Dedifferentiated amniotic fluid mesenchymal stem cell (primary cell): ENCODE measurements around the gene CFAP52.
"Not testable (repeated sequence)": the region's sequence is repeated elsewhere in the genome, so short reads cannot be mapped to it uniquely, and the experiment has no call there.

Experiments
- DNase-seq: peaks from one replicate; pipeline ENCODE4 v3.0.0-alpha.2; 2016; ENCODE audit errors: extremely low spot score

CFAP52 gene

GRCh38 chr17:9645851-9646545 lies 69.6 kb downstream of the CFAP52 start:
- no peak for DNase-seq

- DNase-seq: no peak
Observed at GRCh38 chr17:9646546-9646885, 70.1 kb downstream of the CFAP52 start.

- no peak for DNase-seq
Observed at GRCh38 chr17:9647014-9647413, 70.6 kb downstream of the CFAP52 start.

- no peak for DNase-seq
Observed at GRCh38 chr17:9648521-9649110, 72.2 kb downstream of the CFAP52 start.

GRCh38 chr17:9658593-9659211 lies 82.3 kb downstream of the CFAP52 start:
- DNase-seq: no peak

GRCh38 chr17:9661027-9661426 lies 84.6 kb downstream of the CFAP52 start:
- no peak for DNase-seq

GRCh38 chr17:9663511-9663910 lies 87.1 kb downstream of the CFAP52 start:
- not testable (repeated sequence) for DNase-seq

GRCh38 chr17:9666461-9667050 lies 90.1 kb downstream of the CFAP52 start:
- DNase-seq: no peak

- no peak for DNase-seq
Observed at GRCh38 chr17:9668517-9668916, 92.1 kb downstream of the CFAP52 start.

GRCh38 chr17:9669551-9670008 lies 93.1 kb downstream of the CFAP52 start:
- DNase-seq: no peak

- DNase-seq: no peak
Observed at GRCh38 chr17:9670596-9670995, 94.2 kb downstream of the CFAP52 start.

GRCh38 chr17:9671559-9671958 lies 95.1 kb downstream of the CFAP52 start:
- DNase-seq: no peak

GRCh38 chr17:9672266-9672665 lies 95.8 kb downstream of the CFAP52 start:
- no peak for DNase-seq

GRCh38 chr17:9672691-9673090 lies 96.2 kb downstream of the CFAP52 start:
- DNase-seq: no peak

- no peak for DNase-seq
Observed at GRCh38 chr17:9676084-9676483, 99.6 kb downstream of the CFAP52 start.

GRCh38 chr17:9676820-9677310 lies 100.4 kb downstream of the CFAP52 start:
- no peak for DNase-seq

GRCh38 chr17:9677411-9677810 lies 101.0 kb downstream of the CFAP52 start:
- no peak for DNase-seq

GRCh38 chr17:9677896-9678295 lies 101.5 kb downstream of the CFAP52 start:
- no peak for DNase-seq

GRCh38 chr17:9684955-9685621 lies 108.6 kb downstream of the CFAP52 start:
- DNase-seq: no peak
